Activated T-cell treated with anti-CD3 and anti-CD28 coated beads for 4 hours (primary cell): Measurements from ENCODE around the gene RNF151.

Experiments used
- DNase-seq: peaks from one replicate; pipeline ENCODE4 v3.0.0-alpha.2; 2020

The RNF151 gene

DNA sequence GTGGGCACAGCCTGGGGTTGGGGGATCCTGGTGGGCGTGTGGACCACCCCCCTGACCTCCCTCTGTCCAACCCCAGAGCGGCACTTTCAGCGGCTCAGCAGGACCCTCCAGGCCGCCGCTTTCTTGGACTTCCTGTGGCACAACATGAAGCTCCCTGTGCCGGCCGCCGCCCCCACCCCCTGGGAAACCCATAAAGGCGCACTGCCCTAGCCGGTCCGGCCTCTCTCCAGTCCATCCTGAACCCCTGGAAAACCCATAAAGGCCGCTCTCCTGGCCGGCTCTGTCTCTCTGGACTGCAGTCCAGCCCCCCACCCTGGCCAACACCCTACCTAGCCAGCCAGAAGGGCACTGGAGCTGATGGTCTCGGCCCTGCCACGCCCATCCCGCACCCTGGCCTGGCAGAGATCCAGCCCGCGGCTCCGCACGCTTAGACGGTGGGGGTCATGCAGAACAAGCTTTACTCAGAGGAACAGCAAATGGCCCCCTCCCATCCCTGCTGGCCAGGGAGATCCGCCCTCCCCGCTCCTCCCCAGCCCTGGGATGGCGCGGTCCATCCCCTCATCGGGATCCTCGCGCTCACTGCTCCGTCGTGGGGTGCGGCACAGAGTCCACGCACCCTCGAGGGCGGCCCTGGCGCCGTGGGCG lies 11.9 kb downstream of the RNF151 start:
- DNase-seq = no peak

DNA sequence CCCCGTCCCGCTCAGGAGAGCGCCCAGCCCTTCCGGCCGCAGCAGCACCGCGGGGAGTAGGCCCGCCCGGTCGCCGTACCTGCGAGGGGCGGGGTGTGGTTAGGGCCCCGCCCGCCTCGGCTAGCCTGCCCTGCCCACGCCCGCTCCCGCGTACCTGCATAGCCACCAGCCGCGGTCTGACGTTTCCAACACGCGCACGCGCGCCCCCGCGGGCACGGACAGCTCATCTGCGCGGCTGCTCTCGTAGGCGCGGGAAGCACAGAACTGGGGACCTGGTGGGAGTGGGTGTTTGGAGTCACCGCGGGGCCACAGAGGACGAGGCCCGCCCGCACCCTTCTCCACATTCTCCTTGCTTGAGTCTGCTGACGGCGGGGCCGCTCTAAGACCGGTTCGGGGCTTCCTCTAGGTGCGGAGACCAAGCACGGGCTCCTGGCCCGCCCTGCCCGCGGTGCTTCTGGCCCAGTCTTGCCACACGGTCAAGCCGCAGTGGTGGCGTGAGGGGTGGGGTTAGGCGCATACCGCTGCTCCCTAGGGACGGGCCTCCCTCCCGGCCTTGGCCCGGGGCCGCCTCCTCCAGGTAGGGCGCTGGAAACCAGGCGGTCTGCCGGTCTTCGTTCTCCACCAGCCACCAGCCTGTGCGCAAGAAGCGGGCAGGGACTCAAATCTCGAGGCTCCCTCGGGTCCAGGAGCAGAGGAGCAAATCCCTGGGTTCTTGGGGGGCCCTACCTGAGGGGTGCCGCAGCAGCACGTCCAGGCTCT lies 12.8 kb downstream of the RNF151 start:
- DNase-seq = no peak

DNA sequence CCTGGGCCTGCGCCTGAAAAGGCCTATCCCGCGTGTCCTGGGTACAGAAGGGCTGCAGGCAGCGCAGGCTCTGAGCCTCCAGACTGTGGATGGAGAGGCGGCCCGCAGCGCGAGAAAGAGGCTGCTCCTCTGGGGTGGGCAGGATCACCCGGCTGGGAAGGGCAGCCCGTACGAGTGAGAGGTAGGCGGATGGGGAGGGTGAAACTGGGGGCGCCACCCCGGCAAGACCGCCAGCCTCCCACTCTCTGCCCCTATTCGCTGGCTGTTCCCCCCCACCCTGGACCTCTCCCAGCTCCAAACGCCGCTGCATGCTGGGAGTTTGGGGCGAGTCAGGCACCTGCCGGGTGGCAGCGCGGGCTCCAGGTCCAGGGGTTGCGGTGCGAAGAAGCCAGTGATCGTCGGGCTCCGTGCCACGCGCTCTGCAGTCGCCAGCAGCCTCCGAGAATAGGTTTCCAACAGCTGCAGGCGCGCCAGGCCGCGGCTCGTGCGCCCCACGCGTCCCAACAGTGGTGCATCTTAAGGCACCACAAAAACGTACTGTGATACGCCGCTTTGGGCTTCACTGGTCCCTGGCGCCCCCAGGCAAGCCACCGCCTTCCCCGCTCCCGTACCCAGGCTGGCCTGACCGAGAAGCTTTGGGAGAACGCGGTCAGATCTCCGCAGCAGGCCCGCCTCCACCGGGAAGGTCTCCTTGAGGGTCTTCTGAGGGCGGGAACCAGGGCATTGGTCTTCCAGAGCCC lies 13.5 kb downstream of the RNF151 start:
- no peak for DNase-seq

DNA sequence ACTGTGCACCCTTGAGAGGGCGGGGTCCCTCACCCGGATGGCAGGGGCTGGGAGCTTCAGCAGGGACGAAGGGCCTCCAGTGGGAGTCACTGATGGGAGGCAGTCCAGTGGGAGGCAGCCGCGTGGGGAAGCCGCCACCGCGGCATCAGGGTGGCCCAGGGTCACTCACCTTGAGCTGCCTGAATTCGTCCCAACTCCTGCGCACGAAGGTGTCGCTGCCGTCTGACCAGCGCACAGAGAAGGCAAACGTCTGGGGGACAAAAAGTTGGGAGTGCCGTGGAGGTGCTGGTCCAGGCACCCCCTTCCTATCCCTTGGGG lies 14.1 kb downstream of the RNF151 start:
- no peak for DNase-seq

DNA sequence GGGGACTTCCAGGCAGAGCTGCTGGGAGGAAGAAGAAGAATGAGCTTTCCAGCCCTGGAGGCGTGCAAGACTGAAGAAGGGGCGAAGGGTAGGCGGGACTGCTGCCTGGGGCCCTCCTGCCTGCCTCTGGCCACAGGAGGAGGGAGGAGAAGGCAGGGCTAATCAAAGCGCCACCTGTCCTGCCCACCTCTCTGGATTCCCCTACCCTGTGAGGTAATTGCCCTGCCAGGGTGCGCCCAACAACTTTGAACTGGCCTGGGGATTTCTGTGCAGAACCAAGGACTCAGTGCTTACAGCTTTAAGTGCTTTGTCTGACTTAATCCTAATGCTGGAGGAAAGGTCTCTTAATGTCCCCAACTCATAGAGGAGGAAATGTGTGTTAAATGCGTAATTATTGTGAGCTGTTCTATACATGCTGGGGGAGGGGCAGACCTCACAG lies 14.8 kb downstream of the RNF151 start, which contains the start of gene NOXO1:
TSS of gene NOXO1 (minus strand) at position 72 of the 439 bp plus-strand sequence. CDS start 290 bp downstream, outside the sequence.
- DNase-seq = no peak

DNA sequence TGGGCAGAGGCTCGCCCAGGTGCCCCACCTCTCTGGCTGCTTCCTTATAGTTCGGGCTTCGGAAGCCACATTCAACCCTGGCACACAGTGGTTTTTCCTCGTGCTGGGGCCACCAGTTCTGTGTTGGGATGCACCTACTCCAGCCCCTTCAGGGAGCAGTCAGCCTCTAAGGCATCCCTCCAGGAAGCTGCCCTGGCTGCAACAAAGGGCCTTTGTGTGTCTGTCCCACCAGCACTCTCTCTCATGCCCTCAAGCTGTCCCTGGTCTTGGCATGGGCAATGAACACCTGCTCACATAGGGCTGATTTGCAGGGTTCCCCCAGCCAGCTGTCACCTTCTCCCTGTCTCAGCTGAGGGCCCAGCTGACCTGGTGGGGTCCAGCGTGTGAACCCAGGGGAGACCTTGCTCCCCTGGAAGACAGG lies 15.4 kb downstream of the RNF151 start:
- DNase-seq = no peak

DNA sequence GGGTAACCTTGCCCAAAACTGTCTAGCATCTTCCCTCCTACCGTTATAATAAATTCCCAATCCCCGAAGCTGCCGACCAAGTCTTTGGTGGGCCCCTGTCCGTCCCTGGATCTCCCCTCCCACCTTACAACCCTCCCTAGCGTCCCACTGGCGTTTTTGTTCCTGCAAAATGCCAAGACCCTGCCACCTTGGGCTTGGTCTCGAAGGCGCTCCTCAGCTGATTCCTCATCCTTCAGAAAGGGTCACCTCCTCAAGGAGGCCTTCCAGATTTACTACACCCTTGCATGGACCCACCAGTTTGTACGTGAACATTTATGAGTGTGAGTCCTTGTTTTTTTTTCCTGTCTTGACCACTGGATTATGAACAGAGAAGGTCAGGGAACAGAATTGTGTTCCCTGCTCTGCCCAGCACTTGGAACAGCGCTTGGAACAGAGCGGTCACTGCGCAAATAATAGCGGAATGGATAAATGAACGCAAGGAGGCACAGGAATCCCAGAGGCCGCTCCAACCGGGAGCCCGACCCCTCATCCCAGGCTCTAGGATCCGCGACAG lies 16.4 kb downstream of the RNF151 start:
- no peak for DNase-seq

DNA sequence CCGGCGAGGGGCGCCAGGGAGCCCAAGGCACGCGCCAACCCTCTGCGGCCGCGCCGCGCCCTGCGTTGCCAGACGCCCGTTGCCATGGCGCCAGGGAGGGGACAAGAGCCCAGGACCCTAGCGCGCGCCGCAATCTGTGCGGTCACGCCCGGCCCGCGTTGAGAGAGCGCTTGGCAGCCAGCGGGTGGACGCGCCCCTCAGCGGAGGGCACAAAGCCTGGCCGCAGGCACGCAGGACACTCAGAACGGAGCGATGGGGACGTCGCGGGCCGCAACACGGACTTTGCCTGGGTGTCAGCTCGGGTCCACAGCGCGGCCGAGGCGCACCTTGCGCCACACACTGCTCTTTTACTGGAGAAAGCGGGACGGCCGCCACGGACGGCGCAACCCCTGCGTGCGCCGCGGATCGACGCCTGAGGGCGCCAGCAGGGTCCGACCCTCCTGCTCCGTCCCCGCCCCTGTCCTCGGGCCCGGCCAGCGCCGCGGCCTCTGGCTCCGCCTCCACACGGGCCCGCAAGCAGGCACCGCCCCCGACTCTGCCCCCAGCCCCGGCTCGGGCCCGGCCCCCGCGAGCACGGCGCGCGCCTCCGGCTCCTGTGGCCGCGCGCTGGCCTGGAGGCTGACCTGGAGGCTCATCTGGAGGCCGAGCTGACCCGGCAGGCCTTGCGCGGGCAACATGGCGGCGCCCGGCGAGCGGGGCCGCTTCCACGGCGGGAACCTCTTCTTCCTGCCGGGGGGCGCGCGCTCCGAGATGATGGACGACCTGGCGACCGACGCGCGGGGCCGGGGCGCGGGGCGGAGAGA lies 17.1 kb downstream of the RNF151 start, which contains the start of gene GFER:
TSS of gene GFER (plus strand) at position 650 of the 803 bp plus-strand sequence. CDS start at position 676, 26 bp downstream.
- no peak for DNase-seq

DNA sequence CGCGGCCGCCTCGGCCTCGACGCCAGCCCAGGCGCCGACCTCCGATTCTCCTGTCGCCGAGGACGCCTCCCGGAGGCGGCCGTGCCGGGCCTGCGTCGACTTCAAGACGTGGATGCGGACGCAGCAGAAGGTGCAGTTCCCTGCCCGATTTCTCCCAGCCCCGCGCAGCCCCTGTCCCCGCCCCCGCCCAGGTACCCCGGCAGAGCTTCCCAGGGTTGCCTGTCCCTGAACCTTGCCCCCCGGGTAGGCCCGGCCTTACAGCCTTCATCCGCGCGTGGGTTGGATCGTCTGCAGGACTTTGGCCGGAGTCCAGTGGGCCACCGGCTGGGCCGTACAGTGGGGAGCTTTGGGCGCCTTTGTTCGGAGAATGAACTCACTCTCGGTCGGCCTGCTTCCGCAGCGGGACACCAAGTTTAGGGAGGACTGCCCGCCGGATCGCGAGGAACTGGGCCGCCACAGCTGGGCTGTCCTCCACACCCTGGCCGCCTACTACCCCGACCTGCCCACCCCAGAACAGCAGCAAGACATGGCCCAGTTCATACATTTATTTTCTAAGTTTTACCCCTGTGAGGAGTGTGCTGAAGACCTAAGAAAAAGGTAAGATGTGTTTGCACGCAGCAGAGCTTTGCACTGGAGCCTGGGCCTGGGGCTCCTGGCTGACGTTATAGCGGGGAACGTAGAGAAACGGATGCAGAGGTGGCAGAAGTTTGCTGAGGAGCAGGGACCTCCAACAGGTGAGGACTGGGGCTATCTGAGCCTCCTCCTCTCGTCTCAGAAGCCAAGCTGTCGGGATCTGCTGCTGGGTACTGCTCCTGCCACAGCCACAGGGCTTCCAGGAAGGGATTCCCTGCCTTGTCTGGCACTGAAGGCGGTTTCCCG lies 17.9 kb downstream of the RNF151 start:
- no peak for DNase-seq

DNA sequence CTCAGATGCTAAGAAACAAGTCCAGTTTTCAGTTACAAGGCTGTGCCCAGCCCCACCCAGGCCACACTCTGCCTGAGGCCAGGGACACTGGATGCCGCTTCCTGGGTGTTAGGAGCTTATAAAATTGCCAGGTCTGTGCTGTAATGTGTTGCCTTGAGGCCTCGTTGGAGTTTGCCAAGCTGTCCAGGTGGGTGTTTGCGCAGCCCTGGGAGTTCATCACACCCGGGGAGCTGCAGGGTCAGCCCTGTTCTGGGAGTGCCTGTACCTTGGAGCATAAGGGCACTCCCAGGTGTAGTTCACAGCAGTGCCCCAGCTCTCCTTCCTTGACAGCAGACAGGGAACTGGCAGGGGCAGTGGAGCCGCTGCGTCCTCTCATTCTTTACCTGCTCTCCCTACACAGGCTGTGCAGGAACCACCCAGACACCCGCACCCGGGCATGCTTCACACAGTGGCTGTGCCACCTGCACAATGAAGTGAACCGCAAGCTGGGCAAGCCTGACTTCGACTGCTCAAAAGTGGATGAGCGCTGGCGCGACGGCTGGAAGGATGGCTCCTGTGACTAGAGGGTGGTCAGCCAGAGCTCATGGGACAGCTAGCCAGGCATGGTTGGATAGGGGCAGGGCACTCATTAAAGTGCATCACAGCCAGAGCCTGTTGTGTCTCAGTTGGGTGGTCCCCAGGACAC lies 19.0 kb downstream of the RNF151 start:
- no peak for DNase-seq

DNA sequence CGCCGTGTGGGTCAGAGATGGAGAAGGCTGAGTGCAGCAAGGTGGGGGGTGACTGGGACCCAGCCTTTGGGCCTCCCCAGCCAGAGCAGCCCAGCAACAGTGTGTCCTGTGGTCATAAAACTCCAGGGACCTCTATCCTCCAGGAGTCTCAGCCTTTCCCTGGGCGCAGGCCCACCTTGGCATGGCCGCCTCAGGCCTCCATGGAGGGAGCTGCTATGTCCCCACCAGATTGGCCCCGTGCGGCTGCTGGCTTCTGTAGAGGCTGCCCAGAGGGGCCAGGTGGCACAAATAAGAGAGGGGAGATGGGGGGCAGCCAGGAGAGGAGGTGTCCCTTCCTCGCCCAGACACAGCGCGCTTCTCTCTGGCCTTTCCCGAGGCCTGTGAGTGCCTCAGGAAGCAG lies 20.5 kb downstream of the RNF151 start:
- no peak for DNase-seq

DNA sequence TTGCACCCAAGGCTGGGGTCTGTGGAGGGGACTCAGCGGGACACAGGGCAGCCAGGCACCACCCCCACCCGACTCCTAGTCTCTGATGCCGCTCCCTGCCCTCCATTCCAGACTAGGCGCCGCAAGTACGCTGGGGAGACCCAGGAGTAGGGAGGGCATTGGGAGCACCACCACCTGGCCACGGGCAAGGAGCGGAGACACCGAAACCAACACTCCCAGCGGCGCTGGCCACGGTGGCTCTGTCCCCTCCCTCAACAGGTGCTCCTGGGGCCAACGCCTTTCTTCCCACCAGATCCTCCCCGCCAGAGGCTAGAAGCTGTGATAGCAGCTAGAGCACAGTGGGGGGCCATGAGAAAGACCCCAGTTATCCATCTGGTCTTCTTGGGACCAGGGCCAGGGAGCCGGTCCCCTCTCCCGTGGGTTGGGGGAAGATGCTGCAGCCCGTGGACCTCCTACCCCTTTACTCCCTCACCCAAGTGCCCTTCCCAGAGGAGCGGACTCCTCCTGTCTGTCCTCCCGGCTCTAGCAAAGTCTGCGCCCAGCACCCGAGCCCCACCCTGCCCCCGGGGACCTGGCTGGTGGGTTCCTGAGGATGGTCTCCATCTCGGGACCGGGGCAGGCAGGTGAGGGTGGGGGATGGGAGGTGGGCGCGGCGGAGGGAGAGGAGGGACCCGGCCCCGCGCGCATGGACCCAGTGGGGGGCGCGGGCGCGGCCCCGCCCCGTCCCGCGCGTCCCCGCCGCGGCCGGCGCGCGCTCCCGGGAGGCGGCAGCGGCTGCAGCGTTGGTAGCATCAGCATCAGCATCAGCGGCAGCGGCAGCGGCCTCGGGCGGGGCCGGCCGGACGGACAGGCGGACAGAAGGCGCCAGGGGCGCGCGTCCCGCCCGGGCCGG lies 22.8 kb downstream of the RNF151 start, which contains the start of gene SYNGR3:
TSS of gene SYNGR3 (plus strand) at position 762 of the 892 bp plus-strand sequence. CDS start 133 bp downstream, outside the sequence.
- DNase-seq = no peak

DNA sequence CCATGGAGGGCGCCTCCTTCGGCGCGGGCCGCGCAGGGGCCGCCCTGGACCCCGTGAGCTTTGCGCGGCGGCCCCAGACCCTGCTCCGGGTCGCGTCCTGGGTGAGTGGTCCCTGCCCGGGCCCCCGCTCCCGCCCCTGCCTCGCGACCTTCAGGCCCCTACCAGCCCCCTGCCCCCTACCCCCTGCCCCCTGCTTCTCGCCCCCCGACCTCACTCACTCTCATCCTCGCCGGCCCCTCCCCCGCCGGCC lies 23.4 kb downstream of the RNF151 start:
- no peak for DNase-seq

DNA sequence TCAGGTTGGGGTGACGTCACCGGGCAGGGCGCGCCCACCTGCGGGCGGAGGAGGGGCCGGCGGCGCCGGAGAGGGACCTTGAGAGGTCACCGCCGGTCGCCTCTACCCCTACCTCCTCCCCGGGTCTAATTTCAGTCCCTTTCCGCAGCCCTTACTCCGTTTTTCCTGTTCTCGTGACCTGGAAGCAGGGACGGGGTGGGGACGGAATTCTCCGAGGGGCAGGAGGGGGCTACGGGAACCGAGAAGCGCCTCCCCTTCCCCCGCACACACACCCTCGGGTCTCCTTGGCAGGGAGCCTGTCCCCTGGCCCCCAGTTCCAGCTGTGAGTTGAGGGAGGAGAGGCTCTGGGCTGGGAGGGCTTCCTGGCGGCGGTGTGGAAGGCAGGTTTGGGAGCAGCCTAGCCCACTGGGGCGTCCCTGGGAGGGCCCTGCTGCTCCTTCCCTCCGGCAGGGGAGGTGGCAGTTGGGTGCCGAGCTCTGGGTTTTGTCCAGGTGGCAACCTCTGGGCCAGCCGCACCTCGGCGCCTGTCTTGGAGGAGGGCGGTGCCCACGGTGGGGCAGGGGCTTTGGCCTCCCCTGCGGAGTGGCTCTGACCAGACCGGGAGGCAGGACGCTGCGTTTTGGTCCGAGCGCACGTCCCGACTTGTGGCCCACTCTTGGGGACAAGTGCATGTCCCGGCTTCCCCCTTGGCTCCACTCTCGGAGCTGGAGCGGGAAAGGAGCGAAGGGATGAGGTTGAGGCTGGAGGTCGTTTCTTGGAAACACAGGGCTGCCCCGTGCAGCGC lies 23.9 kb downstream of the RNF151 start:
- no peak for DNase-seq

DNA sequence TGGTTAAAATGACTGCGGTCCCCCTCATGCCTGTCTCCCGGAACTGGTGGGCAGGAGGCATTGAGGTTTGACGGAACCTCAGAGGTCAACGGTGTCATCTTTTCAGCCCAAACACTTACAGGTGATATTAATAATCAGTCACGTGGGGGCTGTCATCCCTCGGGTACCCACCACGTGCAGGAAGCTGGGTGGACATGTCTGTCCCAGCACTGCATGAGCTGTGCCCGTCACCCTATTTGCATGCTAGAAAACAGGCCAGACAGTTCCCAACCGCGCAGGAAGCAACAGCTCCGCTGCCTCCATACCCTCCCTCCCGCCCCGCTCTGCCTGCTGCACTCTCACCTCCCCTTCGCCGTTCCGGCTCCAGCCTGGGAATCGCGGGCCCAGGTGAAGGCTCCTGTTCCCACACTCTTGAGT lies 24.5 kb downstream of the RNF151 start:
- DNase-seq = no peak

DNA sequence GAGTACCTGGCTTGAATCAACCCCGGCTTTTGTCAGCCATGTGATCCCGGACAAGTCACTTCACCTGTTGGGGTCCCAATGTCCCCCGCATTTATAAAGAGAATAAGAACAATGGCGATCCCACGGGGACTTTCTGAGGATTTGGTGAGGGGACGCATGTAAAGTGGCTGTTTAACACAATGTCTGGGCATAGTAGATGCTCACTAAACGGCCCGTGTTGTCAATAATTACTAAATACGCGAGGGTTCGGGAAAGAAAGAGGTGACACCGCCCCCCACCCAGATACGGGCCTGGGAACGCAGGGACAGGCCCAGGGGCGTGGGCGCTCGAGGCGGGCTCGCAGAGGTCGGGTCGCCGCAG lies 24.9 kb downstream of the RNF151 start:
- DNase-seq = no peak

DNA sequence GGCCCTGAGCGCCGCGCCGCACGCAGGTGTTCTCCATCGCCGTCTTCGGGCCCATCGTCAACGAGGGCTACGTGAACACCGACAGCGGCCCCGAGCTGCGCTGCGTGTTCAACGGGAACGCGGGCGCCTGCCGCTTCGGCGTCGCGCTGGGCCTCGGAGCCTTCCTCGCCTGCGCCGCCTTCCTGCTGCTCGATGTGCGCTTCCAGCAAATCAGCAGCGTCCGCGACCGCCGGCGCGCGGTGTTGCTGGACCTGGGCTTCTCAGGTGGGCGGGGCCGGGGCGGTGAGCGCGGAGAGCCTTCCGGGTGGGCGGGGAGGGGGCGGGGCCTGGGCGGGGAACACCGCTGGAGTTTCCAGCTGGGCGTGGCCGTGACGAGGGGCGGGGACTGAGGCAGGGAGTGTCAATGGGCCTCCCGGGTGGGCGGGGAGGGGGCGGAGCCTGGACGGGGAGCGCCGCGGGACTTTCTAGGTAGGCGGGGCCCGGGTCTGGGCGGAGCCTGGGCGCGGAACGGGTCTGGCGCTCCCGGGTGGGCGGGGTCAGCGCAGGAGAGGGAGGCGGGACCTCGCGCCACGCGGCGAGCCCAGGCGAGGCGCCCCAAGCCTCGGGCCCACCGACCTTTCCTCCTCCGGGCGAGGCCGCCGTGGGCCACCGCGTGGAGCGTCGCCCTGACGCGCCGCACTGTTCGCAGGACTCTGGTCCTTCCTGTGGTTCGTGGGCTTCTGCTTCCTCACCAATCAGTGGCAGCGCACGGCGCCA lies 25.5 kb downstream of the RNF151 start:
- DNase-seq = peak; percentile 99

DNA sequence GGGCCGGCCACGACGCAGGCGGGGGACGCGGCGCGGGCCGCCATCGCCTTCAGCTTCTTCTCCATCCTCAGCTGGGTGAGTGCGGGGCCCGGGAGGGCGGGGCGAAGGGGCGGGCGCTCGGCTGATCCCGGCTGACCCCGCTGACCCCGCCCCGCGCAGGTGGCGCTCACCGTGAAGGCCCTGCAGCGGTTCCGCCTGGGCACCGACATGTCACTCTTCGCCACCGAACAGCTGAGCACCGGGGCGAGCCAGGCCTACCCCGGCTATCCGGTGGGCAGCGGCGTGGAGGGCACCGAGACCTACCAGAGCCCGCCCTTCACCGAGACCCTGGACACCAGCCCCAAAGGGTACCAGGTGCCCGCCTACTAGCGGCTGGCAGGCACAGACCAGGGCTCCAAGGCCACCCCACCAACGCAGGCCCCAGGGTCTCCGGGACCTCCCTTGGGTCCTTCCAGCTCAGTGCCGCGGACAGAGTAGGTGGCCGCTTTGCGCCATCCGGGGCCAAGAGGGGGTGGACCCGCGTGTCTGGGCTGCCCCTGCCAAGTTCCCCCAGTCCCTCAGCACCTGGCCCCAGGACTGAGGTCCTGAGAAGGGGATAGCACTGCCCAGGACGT lies 26.2 kb downstream of the RNF151 start:
- DNase-seq = no peak
